ENCODE results near the gene DEFB118.

DNA sequence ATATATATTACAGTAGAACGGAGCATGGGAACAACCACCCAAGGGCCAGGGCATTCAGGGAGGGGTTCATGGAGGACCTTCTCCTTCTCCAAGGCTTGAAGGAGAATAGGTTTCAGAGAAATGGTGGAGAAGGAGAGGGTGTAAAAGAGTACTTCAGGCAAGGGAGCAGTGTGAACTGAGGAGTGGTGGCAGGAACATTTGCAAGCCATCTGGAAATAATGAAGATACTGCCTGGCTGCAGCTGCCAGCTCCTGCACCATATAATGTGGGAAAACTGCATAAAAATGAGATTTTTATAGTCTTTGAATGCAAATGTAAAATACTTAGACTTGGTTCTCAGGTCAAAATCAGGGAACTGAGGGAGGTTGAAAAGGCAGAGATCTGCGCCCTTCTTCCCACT, 47.3 kb downstream of the DEFB118 start:
- TF ChIP-seq EZH2 (IDR thresholded peaks at IDR 0.05) (no peak), EGR1 (IDR thresholded peaks at IDR 0.05; ENCODE audit: low read depth) (no peak), EZH2phosphoT487 (IDR thresholded peaks at IDR 0.05; ENCODE audit: borderline replicate concordance) (no peak), POLR2A (IDR thresholded peaks at IDR 0.05; ENCODE audit: borderline replicate concordance, extremely low read depth, insufficient read depth, insufficient read length) (no peak), YY1 (IDR thresholded peaks at IDR 0.05; ENCODE audit: extremely low read depth, insufficient replicate concordance, low read depth, low read length) (no peak), POLR2AphosphoS5 (IDR thresholded peaks at IDR 0.05; ENCODE audit: low read depth, low read length) (no peak), FOSL1 (IDR thresholded peaks at IDR 0.05; ENCODE audit: low read depth) (no peak)
- TF ChIP-seq, protein P1, sequence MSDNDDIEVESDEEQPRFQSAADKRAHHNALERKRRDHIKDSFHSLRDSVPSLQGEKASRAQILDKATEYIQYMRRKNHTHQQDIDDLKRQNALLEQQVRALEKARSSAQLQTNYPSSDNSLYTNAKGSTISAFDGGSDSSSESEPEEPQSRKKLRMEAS (IDR thresholded peaks at IDR 0.05) = no peak
- TF ChIP-seq, protein P2, sequence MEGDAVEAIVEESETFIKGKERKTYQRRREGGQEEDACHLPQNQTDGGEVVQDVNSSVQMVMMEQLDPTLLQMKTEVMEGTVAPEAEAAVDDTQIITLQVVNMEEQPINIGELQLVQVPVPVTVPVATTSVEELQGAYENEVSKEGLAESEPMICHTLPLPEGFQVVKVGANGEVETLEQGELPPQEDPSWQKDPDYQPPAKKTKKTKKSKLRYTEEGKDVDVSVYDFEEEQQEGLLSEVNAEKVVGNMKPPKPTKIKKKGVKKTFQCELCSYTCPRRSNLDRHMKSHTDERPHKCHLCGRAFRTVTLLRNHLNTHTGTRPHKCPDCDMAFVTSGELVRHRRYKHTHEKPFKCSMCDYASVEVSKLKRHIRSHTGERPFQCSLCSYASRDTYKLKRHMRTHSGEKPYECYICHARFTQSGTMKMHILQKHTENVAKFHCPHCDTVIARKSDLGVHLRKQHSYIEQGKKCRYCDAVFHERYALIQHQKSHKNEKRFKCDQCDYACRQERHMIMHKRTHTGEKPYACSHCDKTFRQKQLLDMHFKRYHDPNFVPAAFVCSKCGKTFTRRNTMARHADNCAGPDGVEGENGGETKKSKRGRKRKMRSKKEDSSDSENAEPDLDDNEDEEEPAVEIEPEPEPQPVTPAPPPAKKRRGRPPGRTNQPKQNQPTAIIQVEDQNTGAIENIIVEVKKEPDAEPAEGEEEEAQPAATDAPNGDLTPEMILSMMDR (IDR thresholded peaks at IDR 0.05 in 2 of 3, conservative IDR thresholded peaks at IDR 0.05 in 1 of 3; ENCODE audit: borderline replicate concordance in 1 of 3, insufficient read depth in 1 of 3, low read depth in 2 of 3, low read length in 2 of 3) = no peak
- TF ChIP-seq, protein P3, sequence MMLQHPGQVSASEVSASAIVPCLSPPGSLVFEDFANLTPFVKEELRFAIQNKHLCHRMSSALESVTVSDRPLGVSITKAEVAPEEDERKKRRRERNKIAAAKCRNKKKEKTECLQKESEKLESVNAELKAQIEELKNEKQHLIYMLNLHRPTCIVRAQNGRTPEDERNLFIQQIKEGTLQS (IDR thresholded peaks at IDR 0.05) = no peak
